Progenitor cell of endocrine pancreas (in vitro differentiated cells): ENCODE measurements around the gene WDR6. TPM values are rescaled to one million over a fixed set of nuclear protein-coding genes. Genes with fewer than 3 reads are reported as not detected.

Experiments
- DNase-seq: peaks from one replicate; pipeline ENCODE4 v3.0.0; 2021; ENCODE audit warnings: low spot score; ENCODE audit not compliant: unreplicated experiment
- H3K27ac Mint-ChIP-seq: 2 replicates; pipeline ENCODE4 v1.8.0; 2021; ENCODE audit warnings: mild to moderate bottlenecking, moderate library complexity, mixed read lengths
- H3K27me3 Mint-ChIP-seq: 2 replicates; pipeline ENCODE4 v1.8.0; 2021; ENCODE audit warnings: mixed read lengths
- H3K36me3 Mint-ChIP-seq: 2 replicates; pipeline ENCODE4 v1.8.0; 2022; ENCODE audit warnings: mixed read lengths; ENCODE audit not compliant: insufficient read depth
- H3K4me1 Mint-ChIP-seq: 2 replicates; pipeline ENCODE4 v1.8.0; 2021; ENCODE audit warnings: low read depth, mixed read lengths
- H3K4me3 Mint-ChIP-seq: 2 replicates; pipeline ENCODE4 v1.8.0; 2021; ENCODE audit warnings: low read depth, mild to moderate bottlenecking, moderate library complexity, mixed read lengths
- H3K9me3 Mint-ChIP-seq: 2 replicates; pipeline ENCODE4 v1.8.0; 2021; ENCODE audit warnings: low read depth, mixed read lengths
- total RNA-seq: library from RNA; stranded (reverse); gene quantifications from 2 replicates; pipeline ENCODE4 v1.2.1, GENCODE V29; 2021
- TF ChIP-seq, protein P1 (sequence below): fragments of 200-600 bp; sonication (generic); IDR thresholded peaks from one replicate; pipeline ENCODE4 v1.5.0; 2021; ENCODE audit warnings: antibody characterized with exemption, mild to moderate bottlenecking; ENCODE audit not compliant: unreplicated experiment

WDR6 gene
- total RNA-seq, 1 donor from 2014 or later = 414 TPM

- Mint-ChIP-seq H3K36me3 (peaks cover 23% of the 10 kb centered on the region), H3K4me1 (peaks cover 18% of the 10 kb centered on the region), H3K27ac (no peak overlapping the region), H3K27me3 (peaks cover 4% of the 10 kb centered on the region), H3K4me3 (peak overlapping the region; percentile 51), H3K9me3 (no peaks in the 10 kb centered on the region)
- TF ChIP-seq, protein P1, sequence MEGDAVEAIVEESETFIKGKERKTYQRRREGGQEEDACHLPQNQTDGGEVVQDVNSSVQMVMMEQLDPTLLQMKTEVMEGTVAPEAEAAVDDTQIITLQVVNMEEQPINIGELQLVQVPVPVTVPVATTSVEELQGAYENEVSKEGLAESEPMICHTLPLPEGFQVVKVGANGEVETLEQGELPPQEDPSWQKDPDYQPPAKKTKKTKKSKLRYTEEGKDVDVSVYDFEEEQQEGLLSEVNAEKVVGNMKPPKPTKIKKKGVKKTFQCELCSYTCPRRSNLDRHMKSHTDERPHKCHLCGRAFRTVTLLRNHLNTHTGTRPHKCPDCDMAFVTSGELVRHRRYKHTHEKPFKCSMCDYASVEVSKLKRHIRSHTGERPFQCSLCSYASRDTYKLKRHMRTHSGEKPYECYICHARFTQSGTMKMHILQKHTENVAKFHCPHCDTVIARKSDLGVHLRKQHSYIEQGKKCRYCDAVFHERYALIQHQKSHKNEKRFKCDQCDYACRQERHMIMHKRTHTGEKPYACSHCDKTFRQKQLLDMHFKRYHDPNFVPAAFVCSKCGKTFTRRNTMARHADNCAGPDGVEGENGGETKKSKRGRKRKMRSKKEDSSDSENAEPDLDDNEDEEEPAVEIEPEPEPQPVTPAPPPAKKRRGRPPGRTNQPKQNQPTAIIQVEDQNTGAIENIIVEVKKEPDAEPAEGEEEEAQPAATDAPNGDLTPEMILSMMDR = no peak
- no peak for DNase-seq
Measured at GRCh38 chr3:49009396-49009795, 2.2 kb downstream of the WDR6 start.

DNA sequence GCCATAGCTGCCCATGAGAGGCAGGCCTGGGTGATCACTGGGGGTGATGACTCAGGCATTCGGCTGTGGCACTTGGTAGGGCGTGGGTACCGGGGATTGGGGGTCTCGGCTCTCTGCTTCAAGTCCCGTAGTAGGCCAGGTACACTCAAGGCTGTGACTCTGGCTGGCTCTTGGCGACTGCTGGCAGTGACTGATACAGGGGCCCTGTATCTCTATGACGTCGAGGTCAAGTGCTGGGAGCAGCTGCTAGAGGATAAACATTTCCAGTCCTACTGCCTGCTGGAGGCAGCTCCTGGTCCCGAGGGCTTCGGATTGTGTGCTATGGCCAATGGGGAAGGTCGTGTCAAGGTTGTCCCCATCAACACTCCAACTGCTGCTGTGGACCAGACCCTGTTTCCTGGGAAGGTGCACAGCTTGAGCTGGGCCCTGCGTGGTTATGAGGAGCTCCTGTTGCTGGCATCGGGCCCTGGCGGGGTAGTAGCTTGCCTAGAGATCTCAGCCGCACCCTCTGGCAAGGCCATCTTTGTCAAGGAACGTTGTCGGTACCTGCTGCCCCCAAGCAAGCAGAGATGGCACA lies 5.3 kb downstream of the WDR6 start:
- TF ChIP-seq, protein P1 = no peak
- peaks cover 31% of the 10 kb centered on the region for H3K36me3 Mint-ChIP-seq
- H3K4me3 Mint-ChIP-seq = no peak overlapping the region

GRCh38 chr3:49013113-49013737 lies 6.0 kb downstream of the WDR6 start:
- no peak for DNase-seq
- no peaks in the 10 kb centered on the region for H3K27me3 Mint-ChIP-seq
- no peak overlapping the region for H3K27ac Mint-ChIP-seq
- peaks cover 9% of the 10 kb centered on the region for H3K4me1 Mint-ChIP-seq
- no peaks in the 10 kb centered on the region for H3K9me3 Mint-ChIP-seq
- TF ChIP-seq, protein P1 = no peak
- H3K36me3 Mint-ChIP-seq = peaks cover 27% of the 10 kb centered on the region
- H3K4me3 Mint-ChIP-seq = no peak overlapping the region

More for the DNA sequence above, 5.3 kb downstream of the WDR6 start:
- Mint-ChIP-seq H3K27ac (no peak overlapping the region), H3K4me1 (peaks cover 12% of the 10 kb centered on the region), H3K9me3 (no peaks in the 10 kb centered on the region), H3K27me3 (no peaks in the 10 kb centered on the region)
- no peak for DNase-seq

DNA sequence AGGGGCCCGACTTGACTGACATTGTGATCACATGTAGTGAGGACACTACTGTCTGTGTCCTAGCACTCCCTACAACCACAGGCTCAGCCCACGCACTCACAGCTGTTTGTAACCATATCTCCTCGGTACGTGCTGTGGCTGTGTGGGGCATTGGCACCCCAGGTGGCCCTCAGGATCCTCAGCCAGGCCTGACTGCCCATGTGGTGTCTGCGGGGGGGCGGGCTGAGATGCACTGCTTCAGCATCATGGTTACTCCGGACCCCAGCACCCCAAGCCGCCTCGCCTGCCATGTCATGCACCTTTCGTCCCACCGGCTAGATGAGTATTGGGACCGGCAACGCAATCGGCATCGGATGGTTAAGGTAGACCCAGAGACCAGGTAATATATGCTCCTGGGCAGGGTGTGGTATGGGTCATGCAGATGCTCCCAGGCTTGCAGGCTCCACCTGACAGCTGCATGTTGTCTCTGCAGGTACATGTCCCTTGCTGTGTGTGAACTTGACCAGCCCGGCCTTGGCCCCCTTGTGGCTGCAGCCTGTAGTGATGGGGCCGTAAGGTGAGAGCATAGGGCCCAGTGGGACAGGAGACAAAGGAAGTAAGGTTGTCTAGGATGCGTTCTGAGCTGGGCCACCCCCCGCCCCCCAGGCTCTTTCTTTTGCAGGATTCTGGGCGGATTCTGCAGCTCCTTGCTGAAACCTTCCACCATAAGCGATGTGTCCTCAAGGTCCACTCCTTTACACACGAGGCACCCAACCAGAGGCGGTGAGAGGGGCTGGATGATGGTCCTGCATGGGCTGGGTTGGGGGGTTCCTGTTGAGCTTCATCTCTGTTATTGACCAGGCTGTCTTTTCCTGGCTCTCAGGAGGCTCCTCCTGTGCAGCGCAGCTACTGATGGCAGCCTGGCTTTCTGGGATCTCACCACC lies 6.8 kb downstream of the WDR6 start:
- peak; percentile 56 for DNase-seq
- no peaks in the 10 kb centered on the region for H3K9me3 Mint-ChIP-seq
- no peak overlapping the region for H3K27ac Mint-ChIP-seq
- H3K27me3 Mint-ChIP-seq = no peaks in the 10 kb centered on the region
- no peak overlapping the region for H3K4me3 Mint-ChIP-seq
- peaks cover 9% of the 10 kb centered on the region for H3K4me1 Mint-ChIP-seq
- TF ChIP-seq, protein P1 = peak; percentile 68
- peaks cover 24% of the 10 kb centered on the region for H3K36me3 Mint-ChIP-seq

- H3K27me3 Mint-ChIP-seq = no peaks in the 10 kb centered on the region
- DNase-seq = no peak
- H3K9me3 Mint-ChIP-seq = no peaks in the 10 kb centered on the region
- H3K4me1 Mint-ChIP-seq = peaks cover 12% of the 10 kb centered on the region
- no peak overlapping the region for H3K27ac Mint-ChIP-seq
- TF ChIP-seq, protein P1 = no peak
- H3K4me3 Mint-ChIP-seq = peak overlapping the region; percentile 42
- H3K36me3 Mint-ChIP-seq = peaks cover 21% of the 10 kb centered on the region
Measured at GRCh38 chr3:49015072-49015471, 7.9 kb downstream of the WDR6 start.
